ENCODE measurements around the gene HNMT.

HNMT gene

DNA sequence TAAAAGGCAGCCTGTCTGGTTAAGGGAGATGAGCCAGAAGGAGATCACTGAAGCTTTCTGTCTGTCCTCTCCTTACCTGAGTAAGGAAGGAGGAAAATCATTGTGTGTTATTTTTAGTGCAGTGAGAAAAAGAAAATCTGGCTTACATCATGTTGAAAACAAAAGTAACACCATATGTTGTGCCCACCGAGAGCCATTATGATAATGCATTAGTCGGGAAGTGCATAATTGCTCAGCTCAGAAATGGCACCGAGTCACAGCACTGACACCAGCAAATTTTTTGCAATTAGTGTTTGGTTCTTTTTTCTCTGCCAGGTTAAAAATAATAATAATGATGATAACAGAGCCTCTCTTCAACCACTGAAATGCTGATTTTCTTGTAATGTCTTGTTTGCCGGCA lies 46.6 kb downstream of the HNMT start:
- Histone ChIP-seq H3K9me3 (ENCODE audit: control insufficient read depth, insufficient read depth, low read length) (no peaks in the 10 kb centered on the region), H3K4me3 (ENCODE audit: low read length) (no peak overlapping the region), H3K4me1 (ENCODE audit: control insufficient read depth, insufficient read depth, low read length) (no peaks in the 10 kb centered on the region), H3K36me3 (ENCODE audit: control insufficient read depth, insufficient read depth, low read length) (no peaks in the 10 kb centered on the region), H3K27ac (ENCODE audit: low read length) (no peak overlapping the region), H3K27me3 (ENCODE audit: control insufficient read depth, insufficient read depth, low read length) (no peaks in the 10 kb centered on the region)
- DNase-seq (ENCODE audit: low read depth, low spot score): no peak
- no CpG with 5 or more reads among the region's 4 CpGs for WGBS (ENCODE audit: insufficient coverage, insufficient read length)

DNA sequence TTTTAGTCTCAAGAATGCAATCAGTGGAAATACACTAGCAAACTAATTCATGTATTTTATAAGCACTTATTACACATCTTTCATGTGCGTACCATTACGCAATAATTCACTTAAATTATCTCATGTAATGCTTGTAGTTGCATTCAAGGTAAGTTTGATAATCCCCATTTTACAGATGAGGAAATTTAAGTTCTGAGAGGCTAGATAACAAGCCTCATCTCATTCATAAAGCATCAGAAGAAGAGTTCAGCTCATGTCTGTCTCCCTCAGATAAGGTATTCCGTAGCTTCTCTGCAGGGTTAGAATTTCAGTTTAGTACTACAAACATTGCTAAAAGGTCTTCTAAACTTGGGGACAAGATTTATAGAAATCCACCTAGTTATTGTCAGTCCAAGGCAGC lies 47.8 kb downstream of the HNMT start:
- no peak for DNase-seq (ENCODE audit: low read depth, low spot score)
- H3K36me3 ChIP-seq (ENCODE audit: control insufficient read depth, insufficient read depth, low read length): no peaks in the 10 kb centered on the region
- H3K27me3 ChIP-seq (ENCODE audit: control insufficient read depth, insufficient read depth, low read length): no peaks in the 10 kb centered on the region
- H3K4me1 ChIP-seq (ENCODE audit: control insufficient read depth, insufficient read depth, low read length): no peaks in the 10 kb centered on the region
- H3K9me3 ChIP-seq (ENCODE audit: control insufficient read depth, insufficient read depth, low read length): no peaks in the 10 kb centered on the region
- H3K27ac ChIP-seq (ENCODE audit: low read length): no peak overlapping the region
- WGBS (ENCODE audit: insufficient coverage, insufficient read length): no CpG with 5 or more reads among the region's 3 CpGs
- no peak overlapping the region for H3K4me3 ChIP-seq (ENCODE audit: low read length)

DNA sequence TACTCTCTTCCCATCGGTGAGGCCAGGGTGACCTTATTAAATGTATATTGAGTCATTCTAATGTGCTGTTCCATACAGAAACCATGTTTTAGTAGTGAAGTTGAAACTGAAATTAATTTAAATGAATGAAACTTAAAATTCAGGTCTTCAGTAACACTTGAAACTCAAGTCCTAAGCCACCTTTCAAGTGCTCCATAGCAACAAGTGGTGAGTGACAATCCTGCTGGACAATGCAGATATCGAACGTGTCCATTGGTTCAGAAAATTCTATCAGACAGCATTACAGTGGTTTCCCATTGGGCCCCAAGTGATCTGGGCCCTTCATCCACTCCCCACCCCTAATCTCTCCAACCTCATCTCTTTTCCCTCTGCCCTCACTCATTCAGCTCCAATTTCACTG lies 48.7 kb downstream of the HNMT start:
- Histone ChIP-seq H3K4me3 (ENCODE audit: low read length) (no peak overlapping the region), H3K27ac (ENCODE audit: low read length) (no peak overlapping the region), H3K4me1 (ENCODE audit: control insufficient read depth, insufficient read depth, low read length) (no peaks in the 10 kb centered on the region), H3K9me3 (ENCODE audit: control insufficient read depth, insufficient read depth, low read length) (no peaks in the 10 kb centered on the region), H3K36me3 (ENCODE audit: control insufficient read depth, insufficient read depth, low read length) (no peaks in the 10 kb centered on the region), H3K27me3 (ENCODE audit: control insufficient read depth, insufficient read depth, low read length) (no peaks in the 10 kb centered on the region)
- WGBS (ENCODE audit: insufficient coverage, insufficient read length): no CpG with 5 or more reads among the region's 3 CpGs
- no peak for DNase-seq (ENCODE audit: low read depth, low spot score)

DNA sequence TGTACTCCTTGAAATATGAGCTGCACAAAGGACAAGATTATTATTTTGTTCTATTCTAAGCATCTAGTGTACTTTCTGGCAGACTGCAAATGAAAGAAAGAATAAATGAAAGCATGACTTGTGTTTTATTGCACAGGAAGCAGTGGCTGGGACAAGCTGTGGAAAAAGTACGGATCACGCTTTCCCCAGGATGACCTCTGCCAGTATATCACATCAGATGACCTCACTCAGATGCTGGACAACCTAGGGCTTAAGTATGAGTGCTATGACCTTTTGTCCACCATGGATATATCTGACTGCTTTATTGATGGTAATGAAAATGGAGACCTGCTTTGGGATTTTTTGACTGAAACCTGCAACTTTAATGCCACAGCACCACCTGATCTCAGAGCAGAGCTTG lies 49.4 kb downstream of the HNMT start:
- no peak overlapping the region for H3K4me3 ChIP-seq (ENCODE audit: low read length)
- no peaks in the 10 kb centered on the region for H3K36me3 ChIP-seq (ENCODE audit: control insufficient read depth, insufficient read depth, low read length)
- WGBS (ENCODE audit: insufficient coverage, insufficient read length): no CpG with 5 or more reads among the region's 2 CpGs
- DNase-seq (ENCODE audit: low read depth, low spot score): no peak
- no peaks in the 10 kb centered on the region for H3K4me1 ChIP-seq (ENCODE audit: control insufficient read depth, insufficient read depth, low read length)
- no peak overlapping the region for H3K27ac ChIP-seq (ENCODE audit: low read length)
- H3K27me3 ChIP-seq (ENCODE audit: control insufficient read depth, insufficient read depth, low read length): no peaks in the 10 kb centered on the region
- H3K9me3 ChIP-seq (ENCODE audit: control insufficient read depth, insufficient read depth, low read length): no peaks in the 10 kb centered on the region

DNA sequence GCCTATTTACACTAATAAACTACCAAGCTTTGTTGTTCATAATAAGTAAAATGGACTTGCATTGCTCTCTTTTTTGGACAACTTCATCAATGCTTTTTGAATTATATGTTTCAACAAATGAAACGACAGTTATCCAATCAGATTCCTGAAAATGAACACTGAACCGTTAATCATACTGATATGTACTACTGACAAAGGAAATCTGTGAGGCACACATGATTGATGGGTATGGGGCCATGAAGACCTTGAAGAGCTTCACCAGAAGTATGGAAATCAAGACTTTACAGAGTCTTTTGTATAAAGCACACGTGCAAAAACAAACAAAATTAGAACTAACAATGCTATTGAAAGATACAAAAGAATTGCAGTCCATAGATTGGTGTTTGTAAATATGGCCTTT lies 51.2 kb downstream of the HNMT start:
- Histone ChIP-seq H3K27ac (ENCODE audit: low read length) (no peak overlapping the region), H3K36me3 (ENCODE audit: control insufficient read depth, insufficient read depth, low read length) (no peaks in the 10 kb centered on the region), H3K27me3 (ENCODE audit: control insufficient read depth, insufficient read depth, low read length) (no peaks in the 10 kb centered on the region), H3K4me1 (ENCODE audit: control insufficient read depth, insufficient read depth, low read length) (no peaks in the 10 kb centered on the region), H3K4me3 (ENCODE audit: low read length) (no peak overlapping the region), H3K9me3 (ENCODE audit: control insufficient read depth, insufficient read depth, low read length) (no peaks in the 10 kb centered on the region)
- DNase-seq (ENCODE audit: low read depth, low spot score): no peak
- no CpG with 5 or more reads among the region's 3 CpGs for WGBS (ENCODE audit: insufficient coverage, insufficient read length)

DNA sequence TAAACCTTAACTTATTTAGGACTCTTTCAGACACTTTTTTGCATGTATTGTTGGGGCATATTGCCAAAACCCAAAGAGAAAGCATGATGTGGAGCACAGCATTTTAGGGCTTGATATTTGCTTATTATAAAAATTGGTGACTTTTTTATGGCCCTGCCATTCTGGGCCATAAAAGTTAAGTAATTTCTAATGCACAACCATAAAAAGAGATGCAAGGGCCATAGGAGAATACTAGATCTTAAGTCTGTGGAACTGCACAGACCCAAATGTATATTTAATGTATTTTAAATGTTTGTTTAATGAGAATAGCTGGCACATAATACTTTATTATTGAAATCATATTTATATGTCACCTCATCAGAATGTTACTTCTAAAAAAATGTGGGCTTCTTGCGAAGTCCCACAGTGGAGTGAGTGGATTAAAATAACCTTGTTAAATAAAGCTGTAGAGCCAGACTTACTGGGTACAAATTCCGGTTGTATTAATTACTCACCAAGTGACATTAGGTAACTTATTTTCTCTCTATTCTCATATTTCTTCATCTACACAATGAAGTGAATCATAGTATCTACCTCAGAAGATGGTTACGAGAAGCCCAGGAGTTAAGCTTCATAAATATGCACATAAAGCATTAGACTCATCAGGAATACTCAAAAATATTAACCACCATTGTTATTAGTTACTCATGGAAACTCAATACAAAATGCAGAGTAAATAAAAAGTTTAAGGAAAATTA lies 52.2 kb downstream of the HNMT start:
- DNase-seq (ENCODE audit: low read depth, low spot score): no peak
- H3K36me3 ChIP-seq (ENCODE audit: control insufficient read depth, insufficient read depth, low read length): no peaks in the 10 kb centered on the region
- no CpG with 5 or more reads among the region's 3 CpGs for WGBS (ENCODE audit: insufficient coverage, insufficient read length)
- no peak overlapping the region for H3K27ac ChIP-seq (ENCODE audit: low read length)
- H3K9me3 ChIP-seq (ENCODE audit: control insufficient read depth, insufficient read depth, low read length): no peaks in the 10 kb centered on the region
- H3K27me3 ChIP-seq (ENCODE audit: control insufficient read depth, insufficient read depth, low read length): no peaks in the 10 kb centered on the region
- H3K4me1 ChIP-seq (ENCODE audit: control insufficient read depth, insufficient read depth, low read length): no peaks in the 10 kb centered on the region
- no peak overlapping the region for H3K4me3 ChIP-seq (ENCODE audit: low read length)

DNA sequence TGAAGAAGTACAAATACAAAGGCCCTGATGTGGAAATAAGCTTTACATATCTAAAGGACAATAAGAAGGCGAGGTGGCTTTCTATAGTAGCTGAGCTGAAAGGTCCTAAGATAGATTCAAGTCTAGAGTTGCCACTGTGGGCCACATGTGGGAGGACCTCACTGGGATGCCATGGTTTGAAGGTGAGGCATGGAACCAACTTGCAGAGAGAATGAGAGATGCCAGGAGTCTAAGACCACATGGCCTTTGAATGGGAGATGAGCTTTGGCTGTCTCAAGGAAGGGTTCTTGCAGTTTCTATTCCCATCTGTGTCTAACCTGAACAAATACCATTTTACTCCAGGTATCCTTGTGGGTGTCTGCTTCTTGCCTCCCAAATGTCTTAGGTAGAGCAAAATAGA lies 53.6 kb downstream of the HNMT start:
- no peak overlapping the region for H3K27ac ChIP-seq (ENCODE audit: low read length)
- no peak for DNase-seq (ENCODE audit: low read depth, low spot score)
- WGBS (ENCODE audit: insufficient coverage, insufficient read length): no CpG with 5 or more reads among the region's 1 CpG
- no peaks in the 10 kb centered on the region for H3K36me3 ChIP-seq (ENCODE audit: control insufficient read depth, insufficient read depth, low read length)
- no peaks in the 10 kb centered on the region for H3K27me3 ChIP-seq (ENCODE audit: control insufficient read depth, insufficient read depth, low read length)
- no peak overlapping the region for H3K4me3 ChIP-seq (ENCODE audit: low read length)
- no peaks in the 10 kb centered on the region for H3K9me3 ChIP-seq (ENCODE audit: control insufficient read depth, insufficient read depth, low read length)
- H3K4me1 ChIP-seq (ENCODE audit: control insufficient read depth, insufficient read depth, low read length): no peaks in the 10 kb centered on the region

DNA sequence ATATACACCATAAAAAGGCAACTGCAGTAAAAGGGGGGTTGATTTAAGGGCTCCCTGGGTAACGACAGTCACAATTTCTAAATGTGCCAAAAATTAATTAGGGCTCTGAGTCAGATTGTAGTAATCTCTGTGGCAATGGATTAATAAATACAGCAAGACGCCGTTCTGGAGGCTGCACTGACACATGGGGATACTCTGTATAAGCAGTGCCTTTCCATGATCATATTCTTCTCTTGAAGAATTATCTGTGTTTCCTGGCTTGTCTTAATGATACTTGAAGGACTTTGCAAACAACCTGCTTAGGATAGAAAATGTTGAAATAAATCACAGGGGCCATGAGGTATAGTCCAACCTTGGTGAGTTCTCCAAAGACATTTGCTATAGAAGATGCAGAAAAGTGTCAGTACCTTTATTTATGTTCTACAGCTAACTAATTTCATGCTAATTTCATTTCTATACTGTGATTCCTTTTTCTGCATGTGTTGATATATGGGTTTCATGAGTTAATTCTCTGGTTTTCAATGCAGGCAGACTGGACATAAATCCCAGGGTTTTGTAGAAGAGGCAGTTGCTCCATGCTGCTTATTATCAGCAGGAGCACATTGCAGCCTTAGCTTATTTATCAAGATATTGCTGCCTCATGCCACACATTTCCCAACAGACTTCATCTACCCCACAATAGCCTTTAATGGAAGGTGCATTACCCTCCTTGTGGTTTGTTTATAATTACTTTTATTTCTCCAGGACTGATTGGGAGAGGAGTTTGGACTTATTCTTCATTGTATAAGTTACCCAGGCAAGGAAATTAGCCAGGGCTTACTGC lies 54.8 kb downstream of the HNMT start:
- WGBS (ENCODE audit: insufficient coverage, insufficient read length): no CpG with 5 or more reads among the region's 3 CpGs
- Histone ChIP-seq H3K27ac (ENCODE audit: low read length) (no peak overlapping the region), H3K36me3 (ENCODE audit: control insufficient read depth, insufficient read depth, low read length) (no peaks in the 10 kb centered on the region), H3K4me3 (ENCODE audit: low read length) (no peak overlapping the region), H3K27me3 (ENCODE audit: control insufficient read depth, insufficient read depth, low read length) (no peaks in the 10 kb centered on the region), H3K4me1 (ENCODE audit: control insufficient read depth, insufficient read depth, low read length) (no peaks in the 10 kb centered on the region), H3K9me3 (ENCODE audit: control insufficient read depth, insufficient read depth, low read length) (no peaks in the 10 kb centered on the region)
- no peak for DNase-seq (ENCODE audit: low read depth, low spot score)

DNA sequence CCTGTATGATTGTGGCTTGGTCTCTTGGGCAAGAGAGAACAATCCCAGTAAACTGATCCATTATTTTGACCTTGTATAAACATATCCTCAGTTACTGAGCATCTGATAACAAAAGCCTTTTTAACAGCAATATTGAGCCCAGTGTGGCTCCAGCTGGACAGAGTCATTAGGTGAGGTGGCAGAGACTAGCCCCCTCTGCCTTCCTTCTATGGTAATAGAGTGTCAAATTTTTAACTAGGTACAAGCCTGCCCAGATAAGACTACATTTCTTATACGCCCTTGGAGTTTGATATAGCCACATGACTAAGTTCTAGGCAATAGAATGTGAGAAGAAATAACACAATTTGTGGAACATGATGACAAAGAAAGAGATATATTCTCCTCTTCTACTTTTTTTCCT lies 56.2 kb downstream of the HNMT start:
- Histone ChIP-seq H3K4me3 (ENCODE audit: low read length) (no peak overlapping the region), H3K27me3 (ENCODE audit: control insufficient read depth, insufficient read depth, low read length) (no peaks in the 10 kb centered on the region), H3K9me3 (ENCODE audit: control insufficient read depth, insufficient read depth, low read length) (no peaks in the 10 kb centered on the region), H3K4me1 (ENCODE audit: control insufficient read depth, insufficient read depth, low read length) (no peaks in the 10 kb centered on the region), H3K27ac (ENCODE audit: low read length) (no peak overlapping the region), H3K36me3 (ENCODE audit: control insufficient read depth, insufficient read depth, low read length) (no peaks in the 10 kb centered on the region)
- no peak for DNase-seq (ENCODE audit: low read depth, low spot score)
- no CpG with 5 or more reads among the region's 1 CpG for WGBS (ENCODE audit: insufficient coverage, insufficient read length)

DNA sequence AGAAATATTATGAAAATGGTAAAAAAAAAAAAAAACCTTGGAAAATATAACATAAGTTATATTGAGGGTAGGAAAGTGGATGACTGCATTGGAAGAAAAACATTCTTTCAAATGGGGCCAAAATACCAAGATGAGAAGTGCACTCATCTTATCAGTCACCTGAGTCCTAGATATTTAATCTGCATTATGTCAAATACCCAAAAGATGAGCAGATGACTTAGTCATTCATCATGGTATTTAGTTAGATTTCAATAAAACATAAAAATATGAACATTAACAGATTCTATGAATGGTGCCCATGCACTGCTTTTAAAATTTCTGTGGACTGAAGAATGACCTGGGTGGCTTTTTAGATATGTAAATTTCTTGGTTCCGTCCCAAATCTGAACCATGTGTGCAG lies 56.9 kb downstream of the HNMT start:
- H3K36me3 ChIP-seq (ENCODE audit: control insufficient read depth, insufficient read depth, low read length): no peaks in the 10 kb centered on the region
- no peak overlapping the region for H3K27ac ChIP-seq (ENCODE audit: low read length)
- H3K4me3 ChIP-seq (ENCODE audit: low read length): no peak overlapping the region
- H3K27me3 ChIP-seq (ENCODE audit: control insufficient read depth, insufficient read depth, low read length): no peaks in the 10 kb centered on the region
- WGBS (ENCODE audit: insufficient coverage, insufficient read length): no CpG with 5 or more reads among the region's 1 CpG
- DNase-seq (ENCODE audit: low read depth, low spot score): no peak
- H3K9me3 ChIP-seq (ENCODE audit: control insufficient read depth, insufficient read depth, low read length): no peaks in the 10 kb centered on the region
- no peaks in the 10 kb centered on the region for H3K4me1 ChIP-seq (ENCODE audit: control insufficient read depth, insufficient read depth, low read length)

DNA sequence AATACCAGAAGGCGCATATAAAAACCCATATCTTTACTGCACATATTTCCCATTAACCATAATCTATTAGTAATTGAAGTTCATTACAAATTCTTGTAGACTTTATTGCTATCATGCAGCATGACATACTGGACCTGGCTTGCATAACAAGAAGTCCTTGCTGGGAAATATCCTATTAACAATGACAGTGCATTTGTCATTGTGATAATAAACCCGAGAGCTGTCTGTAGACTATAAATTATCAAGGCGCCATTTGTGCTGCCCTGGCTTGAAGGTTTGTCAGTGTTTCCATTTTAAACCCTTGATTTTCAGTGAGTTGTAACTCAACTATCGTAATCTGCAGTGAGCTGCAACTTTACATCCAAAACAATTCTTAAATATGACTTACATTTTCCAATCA lies 59.0 kb downstream of the HNMT start:
- Histone ChIP-seq H3K9me3 (ENCODE audit: control insufficient read depth, insufficient read depth, low read length) (no peaks in the 10 kb centered on the region), H3K36me3 (ENCODE audit: control insufficient read depth, insufficient read depth, low read length) (no peaks in the 10 kb centered on the region), H3K4me1 (ENCODE audit: control insufficient read depth, insufficient read depth, low read length) (no peaks in the 10 kb centered on the region), H3K27ac (ENCODE audit: low read length) (no peak overlapping the region), H3K27me3 (ENCODE audit: control insufficient read depth, insufficient read depth, low read length) (no peaks in the 10 kb centered on the region), H3K4me3 (ENCODE audit: low read length) (no peak overlapping the region)
- WGBS (ENCODE audit: insufficient coverage, insufficient read length): 100% methylated on average over 1 of the region's 4 CpGs
- DNase-seq (ENCODE audit: low read depth, low spot score): no peak

All from iPS DF 6.9 (cell line).